HG02571 (cell line): ENCODE data around the gene TTC23.
"Not testable (repeated sequence)": the region's sequence is repeated elsewhere in the genome, so short reads cannot be mapped to it uniquely, and the experiment has no call there.

Source experiments
- ATAC-seq: cut with Tn5 transposase; IDR thresholded peaks from one replicate; pipeline ENCODE4 v1.9.1; 2021; ENCODE audit warnings: mild to moderate bottlenecking, moderate library complexity; ENCODE audit not compliant: unreplicated experiment

TTC23 gene

DNA sequence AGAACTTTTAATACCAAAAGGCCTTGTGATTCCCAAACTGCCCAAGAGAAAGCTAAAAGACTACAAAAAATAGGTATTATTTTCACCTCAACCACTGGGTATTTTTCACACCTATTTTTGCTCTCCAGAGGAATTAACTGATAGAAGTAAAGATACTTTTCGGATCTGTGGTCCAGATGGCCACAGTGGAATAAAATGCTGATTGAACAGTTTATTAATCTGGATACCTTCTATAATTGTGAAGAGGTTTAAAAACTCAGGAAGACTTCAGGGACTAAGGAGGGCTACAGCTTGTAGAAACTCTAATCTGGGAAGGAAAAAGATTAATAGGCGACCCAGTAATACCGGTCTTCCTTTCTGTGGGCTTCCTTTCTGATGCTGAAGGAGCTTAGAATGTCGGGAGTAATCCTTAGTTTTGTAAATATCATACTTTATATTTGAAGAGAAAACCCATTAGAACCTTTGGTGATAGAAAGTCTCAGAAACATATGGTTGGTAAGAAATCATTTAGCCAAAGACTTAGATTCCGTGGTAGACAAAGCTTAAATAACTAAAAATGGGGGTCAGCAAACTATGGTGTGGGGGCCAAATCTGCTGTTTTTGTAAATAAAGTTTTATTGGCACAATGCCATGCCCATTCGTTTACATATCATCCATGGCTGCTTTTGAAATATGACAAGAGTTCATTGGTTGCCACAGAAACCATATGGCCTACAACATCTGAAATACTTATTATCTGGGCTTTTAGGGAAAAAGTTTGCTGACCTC, 47.8 kb downstream of the TTC23 start:
- no peak for ATAC-seq

- ATAC-seq, result no peak
Observed at GRCh38 chr15:99197856-99198255, 51.5 kb downstream of the TTC23 start.

DNA sequence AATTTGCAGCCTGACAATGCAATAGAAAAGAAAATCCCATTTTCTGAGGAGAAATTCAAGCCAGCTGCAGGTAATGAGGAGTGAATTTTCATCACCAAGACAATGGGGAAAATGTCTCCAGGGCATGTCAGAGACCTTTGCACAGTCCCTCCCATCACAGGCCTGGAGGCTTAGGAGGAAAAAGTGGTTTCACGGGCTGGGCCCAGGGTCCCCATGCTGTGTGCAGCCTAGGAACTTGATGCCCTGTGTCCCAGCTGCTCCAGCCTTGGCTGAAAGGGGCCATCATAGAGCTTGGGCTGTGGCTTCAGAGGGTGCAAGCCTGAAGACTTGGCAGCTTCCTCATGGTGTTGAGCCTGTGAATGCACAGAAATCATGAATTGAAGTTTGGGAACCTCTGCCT, 57.2 kb downstream of the TTC23 start:
- ATAC-seq, result not testable (repeated sequence)

DNA sequence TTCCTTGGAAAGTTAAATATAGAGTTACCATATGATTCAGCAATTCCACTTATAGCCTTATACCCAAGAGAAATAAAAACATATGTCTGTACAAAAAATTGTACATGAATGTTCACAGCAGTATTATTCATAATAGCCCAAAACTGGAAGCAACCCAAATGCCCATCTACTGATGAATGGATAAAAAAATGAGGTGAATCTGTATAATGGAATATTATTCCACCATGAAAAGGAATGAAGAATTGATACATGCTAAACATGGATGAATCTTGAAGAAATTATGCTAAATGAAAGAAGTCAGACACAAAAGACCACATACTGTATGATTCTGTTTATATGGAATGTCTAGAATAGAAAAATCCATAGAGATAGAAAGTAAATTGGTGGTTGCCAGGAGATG, 61.4 kb downstream of the TTC23 start:
- no peak for ATAC-seq

DNA sequence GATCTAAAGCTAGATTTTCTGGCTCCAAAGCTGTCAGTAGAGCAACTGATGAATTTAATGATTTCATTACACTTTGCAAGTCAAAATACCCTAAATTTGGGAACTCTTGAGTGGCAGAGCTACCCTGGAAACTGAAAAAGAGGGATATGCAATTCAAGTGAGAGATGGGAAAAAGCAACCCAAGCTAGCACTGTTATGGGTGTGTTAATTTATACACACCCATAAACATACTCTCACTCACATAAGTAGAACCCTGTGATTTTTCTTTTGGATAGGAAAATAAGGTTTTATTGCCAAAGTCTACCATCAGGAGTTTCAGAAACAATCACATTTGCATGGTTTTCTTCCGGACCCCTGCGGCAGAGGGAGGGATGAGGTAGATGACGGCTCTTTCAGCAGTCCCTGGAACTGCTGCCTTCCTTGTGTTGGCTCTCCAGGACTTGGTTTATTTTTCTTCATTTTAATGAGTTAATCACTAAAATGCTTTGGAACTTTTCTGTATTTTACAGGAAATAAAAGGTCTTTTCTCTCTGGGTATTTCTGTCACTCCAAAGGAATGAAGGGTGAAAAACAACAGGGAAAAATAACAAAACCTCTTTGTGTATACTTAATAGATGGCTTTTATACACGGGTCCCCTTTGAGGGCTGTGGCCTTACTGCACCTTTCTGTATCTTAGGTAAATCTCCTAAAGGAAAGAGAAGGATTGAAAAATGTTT, 63.8 kb downstream of the TTC23 start:
- ATAC-seq, result no peak

DNA sequence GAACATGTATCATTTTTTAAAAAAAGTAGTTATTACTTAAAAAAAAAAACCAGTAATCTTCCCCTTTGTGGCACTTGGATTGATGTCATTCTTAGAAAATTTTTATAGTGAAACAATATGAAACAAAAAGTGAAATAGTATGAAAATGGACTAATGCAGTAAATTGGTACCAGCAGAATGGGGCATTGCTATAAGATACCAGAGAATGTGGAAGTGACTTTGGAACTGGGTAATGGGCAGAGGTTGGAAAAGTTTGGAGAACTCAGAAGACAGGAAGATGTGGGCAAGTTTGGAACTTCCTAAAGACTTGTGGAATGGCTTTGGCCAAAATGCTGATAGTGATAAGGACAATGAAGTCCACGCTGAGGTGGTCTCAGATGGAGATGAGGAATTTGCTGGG, 66.6 kb downstream of the TTC23 start:
- ATAC-seq, result no peak

- no peak for ATAC-seq
Observed at GRCh38 chr15:99181545-99181971, 67.8 kb downstream of the TTC23 start.

DNA sequence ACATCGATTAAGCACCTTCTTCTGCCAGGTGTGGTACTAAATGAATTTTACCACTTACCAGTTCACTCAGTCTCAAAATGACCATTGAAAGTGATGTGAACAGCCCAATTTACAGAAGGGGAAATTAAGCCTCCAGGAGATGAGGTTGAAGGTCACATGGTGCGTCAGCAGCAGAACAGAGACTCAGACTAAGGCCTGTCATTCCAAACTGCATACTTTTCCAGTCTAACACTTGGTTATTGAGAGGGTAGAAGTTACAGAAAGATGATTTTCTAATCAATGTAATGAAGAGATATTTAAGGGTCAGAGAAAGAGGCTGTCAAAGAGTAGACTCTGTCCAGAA, 68.4 kb downstream of the TTC23 start:
- ATAC-seq, result no peak

GRCh38 chr15:99180086-99180963, 69.1 kb downstream of the TTC23 start:
- no peak for ATAC-seq

GRCh38 chr15:99177679-99178078, 71.7 kb downstream of the TTC23 start:
- no peak for ATAC-seq

GRCh38 chr15:99176757-99177156, 72.6 kb downstream of the TTC23 start:
- ATAC-seq, result no peak

DNA sequence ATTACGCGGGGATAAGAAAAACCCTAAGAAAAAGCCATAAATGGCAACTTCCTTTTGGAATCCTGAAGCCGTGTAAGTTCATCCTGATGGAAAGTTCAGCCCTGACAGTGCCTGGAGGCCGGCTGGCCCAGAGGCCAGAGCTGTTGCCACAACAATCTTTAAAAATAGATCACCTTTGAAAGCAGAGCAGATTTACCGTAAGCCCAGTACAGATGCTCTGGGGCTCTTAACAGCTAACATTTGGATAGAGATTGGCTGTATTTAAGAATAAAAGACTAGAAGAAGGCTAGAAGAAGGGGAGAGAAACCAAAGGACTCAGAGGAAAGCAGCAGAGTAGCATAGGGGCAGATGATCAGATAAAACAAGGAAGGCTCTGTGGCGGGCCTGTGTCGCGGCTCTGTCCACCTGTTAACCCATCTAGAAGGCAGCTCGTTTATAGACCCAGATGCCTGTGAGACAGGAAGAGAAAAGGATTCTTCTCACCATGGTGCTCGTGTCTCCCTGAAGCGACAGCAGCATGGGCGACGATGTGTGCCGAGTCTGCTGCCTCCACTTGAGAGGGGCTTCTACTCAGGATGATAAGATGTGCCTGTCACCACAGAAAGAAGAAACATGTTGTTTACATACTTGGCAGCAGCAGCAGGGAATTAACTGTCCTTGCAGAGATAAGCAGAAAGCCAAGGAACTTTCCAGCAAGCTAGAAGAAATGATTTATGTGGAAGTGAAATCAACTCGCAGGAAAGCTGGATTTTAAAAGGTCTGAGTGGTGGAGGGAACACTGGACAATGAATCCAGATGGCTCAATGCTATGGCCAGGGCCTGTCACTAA, 74.6 kb downstream of the TTC23 start:
- no peak for ATAC-seq

DNA sequence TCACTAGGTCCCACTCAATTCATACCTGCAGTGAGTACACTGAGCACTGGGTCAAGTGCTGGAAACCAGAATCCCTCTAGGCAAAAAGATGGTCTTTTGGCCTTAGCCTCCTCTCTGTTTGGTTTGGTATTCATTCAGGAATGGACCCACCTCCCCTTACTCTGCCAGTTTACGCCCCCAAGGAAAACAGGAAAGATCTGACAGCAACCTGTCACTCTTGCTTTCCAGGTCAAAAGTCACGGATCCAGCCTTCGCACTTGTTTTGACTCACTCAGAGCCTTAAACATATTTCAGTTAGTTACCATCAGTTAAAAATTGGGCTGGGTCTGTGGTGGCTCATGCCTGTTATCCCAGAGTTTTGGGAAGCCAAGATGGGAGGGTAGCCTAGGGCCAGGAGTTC, 76.4 kb downstream of the TTC23 start:
- ATAC-seq, result no peak

- no peak for ATAC-seq
Observed at GRCh38 chr15:99172171-99172570, 77.2 kb downstream of the TTC23 start.

- ATAC-seq, result no peak
Observed at GRCh38 chr15:99170476-99171065, 78.8 kb downstream of the TTC23 start.

- ATAC-seq, result no peak
Observed at GRCh38 chr15:99169769-99170311, 79.5 kb downstream of the TTC23 start.

DNA sequence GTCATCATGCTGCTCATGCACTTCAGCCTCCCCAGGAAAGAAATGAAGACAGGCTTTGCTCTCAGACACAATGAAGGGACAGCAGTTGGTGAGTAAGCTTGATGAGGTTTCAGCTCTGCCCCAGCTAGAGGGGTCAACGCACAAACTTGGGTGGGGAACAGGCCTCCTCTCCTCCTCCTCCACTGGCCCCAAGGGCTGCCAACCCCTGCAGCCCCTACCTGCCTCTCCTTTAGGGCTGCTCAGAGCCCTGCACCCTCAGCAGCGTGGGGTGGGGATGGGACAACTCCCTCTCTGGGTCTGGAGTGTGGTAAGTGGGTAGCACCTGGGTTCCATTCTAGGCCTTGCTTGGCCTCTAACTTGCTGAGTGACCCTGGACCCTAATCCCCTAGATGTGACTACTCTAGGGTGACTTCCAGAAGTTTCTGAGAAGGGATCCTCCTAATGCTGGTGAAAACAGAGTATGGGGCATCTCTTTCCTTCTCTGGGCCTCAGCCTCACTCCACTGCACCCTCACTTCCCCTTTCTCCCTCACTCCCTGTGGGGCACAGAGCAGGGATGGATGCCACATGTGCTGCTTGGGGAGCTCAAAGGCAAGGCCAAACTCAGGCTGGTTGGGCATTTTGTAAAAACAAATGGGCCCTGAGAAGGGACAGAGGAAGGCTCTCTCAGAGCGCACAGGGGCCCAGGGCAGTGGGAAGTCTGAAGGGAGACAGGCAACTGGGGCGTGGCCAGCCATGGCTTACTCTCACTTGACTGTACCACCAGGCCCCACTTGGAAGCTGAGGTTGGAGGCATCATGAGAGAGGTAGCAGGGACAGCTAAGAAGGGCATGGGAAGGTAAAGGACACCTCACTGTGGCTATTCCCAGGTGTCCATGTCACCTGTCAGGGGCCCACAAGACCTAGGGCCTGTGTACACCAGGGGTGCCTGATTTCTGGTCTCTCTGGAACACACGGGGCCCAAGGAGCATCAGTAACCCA, 80.5 kb downstream of the TTC23 start:
- ATAC-seq, result no peak

DNA sequence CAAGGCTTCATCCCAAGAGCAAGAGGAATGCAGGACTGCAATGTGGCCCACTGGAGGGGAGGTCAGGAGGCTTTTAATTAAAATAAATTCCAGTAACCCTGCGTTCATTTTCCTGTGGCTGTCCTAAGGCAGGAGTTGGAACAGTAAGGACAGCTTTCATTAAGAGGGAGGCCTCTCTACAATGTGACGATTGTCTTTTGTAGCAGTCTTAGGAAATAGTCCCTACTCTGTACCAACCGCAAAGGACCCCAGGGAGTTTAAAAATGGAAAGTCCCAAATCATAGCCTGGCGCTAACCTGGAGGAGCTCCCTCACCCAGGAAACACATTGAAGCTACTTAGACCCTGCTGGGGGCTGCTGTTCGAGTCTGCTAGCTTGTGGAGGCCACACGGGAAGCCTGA, 81.7 kb downstream of the TTC23 start:
- ATAC-seq, result no peak

- ATAC-seq, result no peak
Observed at GRCh38 chr15:99167201-99167600, 82.2 kb downstream of the TTC23 start.
